Prostate gland (tissue), 2 donors: Measurements from ENCODE around the gene IFITM1. TPM values are rescaled to one million over a fixed set of nuclear protein-coding genes. Genes with fewer than 3 reads are reported as not detected.
"Not testable (repeated sequence)": the region's sequence is repeated elsewhere in the genome, so short reads cannot be mapped to it uniquely, and the experiment has no call there.

ENCODE experiments used
- DNase-seq: peaks from one replicate; pipeline ENCODE4 v3.0.0-alpha.2; 2019; ENCODE audit warnings: low spot score
- H3K27ac ChIP-seq, 2 donors: fragments of 200-600 bp; sonication (generic); 2 replicates each; pipeline ENCODE4 v1.5.1; 2017 to 2019
- H3K27me3 ChIP-seq: fragments of 200-600 bp; sonication (generic); replicated peaks from 2 replicates; pipeline ENCODE4 v1.5.1; 2019; ENCODE audit not compliant: insufficient read depth
- H3K36me3 ChIP-seq, 2 donors: fragments of 200-600 bp; sonication (generic); 1 replicate in 1 of 2; 2 replicates in 1 of 2; pipeline versions ENCODE4 v1.5.1 to v1.8.1; 2017 to 2019
- H3K4me1 ChIP-seq: fragments of 200-600 bp; sonication (generic); replicated peaks from 2 replicates; pipeline ENCODE4 v1.5.1; 2019
- H3K4me3 ChIP-seq, 2 donors: fragments of 200-600 bp; sonication (generic); 2 replicates each; pipeline ENCODE4 v1.5.1; 2017 to 2019
- H3K9me3 ChIP-seq: fragments of 200-600 bp; sonication (generic); 2 replicates; pipeline ENCODE4 v1.5.1; 2017
- POLR2A ChIP-seq: fragments of 450-650 bp; IDR thresholded peaks from one replicate; pipeline ENCODE4 v1.6.1; 2016; ENCODE audit warnings: antibody characterized with exemption, mild to moderate bottlenecking
- POLR2AphosphoS5 ChIP-seq: sonication (generic); formaldehyde crosslinking; IDR thresholded peaks from one replicate; pipeline ENCODE4 v1.6.1; 2017; ENCODE audit warnings: antibody characterized with exemption
- WGBS: methylation state at CpG from one replicate; pipeline ENCODE4 v1.1.5; 2018; 5-methylcytosine and 5-hydroxymethylcytosine counted together
- intact Hi-C: fragments of 100-400 bp; cut with DNase I; formaldehyde crosslinking; loops from one replicate; pipeline ENCODE4 v1.14.2; 2022
- small RNA-seq, 2 donors: library from RNA; depleted of rRNA; stranded (forward); fragments of <200 nt; gene quantifications; one replicate each; pipeline ENCODE3, GENCODE V24; 2016
- total RNA-seq, 2 donors: library from RNA; depleted of rRNA; stranded (reverse); fragments of >200 nt; gene quantifications; one replicate each; pipeline ENCODE4 v1.1.0, GENCODE V29; 2016
- TF ChIP-seq, protein P1 (sequence below), 4 experiments: fragments of 200-600 bp in 2 of 4; fragments of 450-650 bp in 2 of 4; sonication (generic) in 2 of 4; IDR thresholded peaks; 1 replicate in 3 of 4; 2 replicates in 1 of 4; pipeline ENCODE4 v1.5.1; 2016 to 2019; ENCODE audit warnings: antibody characterized with exemption in 4 of 4, mild to moderate bottlenecking in 2 of 4, moderate library complexity in 2 of 4

IFITM1 gene
- total RNA-seq, 2 donors from 2014 or later = 73.9 to 182 TPM

DNA sequence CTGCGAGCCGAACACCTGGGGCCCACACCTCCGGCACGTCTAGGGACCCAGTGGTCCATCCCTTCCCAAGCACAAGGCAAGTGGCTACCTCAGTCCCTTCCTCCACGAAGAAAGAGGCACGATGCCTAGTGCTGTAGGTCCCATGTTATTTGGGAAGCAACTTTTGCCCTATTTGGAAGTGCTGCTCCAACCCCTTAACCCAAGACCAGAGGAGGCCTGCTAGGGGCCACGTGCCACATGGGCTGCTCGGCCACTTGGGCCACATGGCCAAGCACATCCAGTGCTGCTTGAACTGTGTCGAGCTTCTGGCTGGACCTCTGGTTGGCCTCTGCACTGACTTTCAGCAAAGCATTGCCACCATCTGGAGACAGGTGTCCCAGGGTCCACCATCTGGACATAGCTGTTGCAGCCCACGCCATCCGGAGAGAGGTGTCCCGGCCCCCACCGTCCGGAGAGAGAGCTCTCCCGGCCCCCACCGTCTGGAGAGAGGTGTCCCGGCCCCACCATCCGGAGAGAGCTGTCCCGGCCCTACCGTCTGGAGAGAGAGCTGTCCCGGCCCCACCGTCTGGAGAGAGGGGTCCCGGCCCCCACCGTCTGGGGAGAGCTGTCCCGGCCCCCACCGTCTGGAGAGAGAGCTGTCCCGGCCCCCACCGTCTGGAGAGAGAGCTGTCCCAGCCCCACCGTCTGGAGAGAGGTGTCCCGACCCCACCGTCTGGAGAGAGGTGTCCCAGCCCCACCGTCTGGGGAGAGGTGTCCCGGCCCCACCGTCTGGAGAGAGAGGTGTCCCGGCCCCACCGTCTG lies 49.0 kb downstream of the IFITM1 start:
- H3K4me3 ChIP-seq = no peak overlapping the region
- WGBS = 78% methylated on average over 16 of the region's 36 CpGs
- H3K4me1 ChIP-seq = no peaks in the 10 kb centered on the region
- H3K9me3 ChIP-seq = no peaks in the 10 kb centered on the region
- H3K36me3 ChIP-seq = no peaks in the 10 kb centered on the region
- no peak overlapping the region for H3K27ac ChIP-seq
- intact Hi-C loops = no loop called here
- no peak for TF ChIP-seq POLR2AphosphoS5
- no peak for DNase-seq
- H3K27me3 ChIP-seq = no peaks in the 10 kb centered on the region

DNA sequence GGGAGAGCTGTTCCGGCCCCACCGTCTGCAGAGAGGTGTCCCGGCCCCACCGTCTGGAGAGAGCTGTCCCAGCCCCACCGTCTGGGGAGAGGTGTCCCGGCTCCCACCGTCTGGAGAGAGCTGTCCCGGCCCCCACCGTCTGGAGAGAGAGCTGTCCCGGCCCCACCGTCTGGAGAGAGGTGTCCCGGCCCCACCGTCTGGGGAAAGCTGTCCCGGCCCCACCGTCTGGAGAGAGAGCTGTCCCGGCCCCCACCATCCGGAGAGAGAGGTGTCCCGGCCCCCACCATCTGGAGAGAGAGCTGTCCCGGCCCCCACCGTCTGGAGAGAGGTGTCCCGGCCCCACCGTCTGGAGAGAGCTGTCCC lies 49.6 kb downstream of the IFITM1 start:
- H3K4me3 ChIP-seq, DNase-seq, H3K4me1 ChIP-seq, intact Hi-C loops, H3K9me3 ChIP-seq, H3K27ac ChIP-seq, H3K27me3 ChIP-seq, H3K36me3 ChIP-seq: not testable (repeated sequence)
- WGBS = 69% methylated on average over 22 of the region's 22 CpGs

DNA sequence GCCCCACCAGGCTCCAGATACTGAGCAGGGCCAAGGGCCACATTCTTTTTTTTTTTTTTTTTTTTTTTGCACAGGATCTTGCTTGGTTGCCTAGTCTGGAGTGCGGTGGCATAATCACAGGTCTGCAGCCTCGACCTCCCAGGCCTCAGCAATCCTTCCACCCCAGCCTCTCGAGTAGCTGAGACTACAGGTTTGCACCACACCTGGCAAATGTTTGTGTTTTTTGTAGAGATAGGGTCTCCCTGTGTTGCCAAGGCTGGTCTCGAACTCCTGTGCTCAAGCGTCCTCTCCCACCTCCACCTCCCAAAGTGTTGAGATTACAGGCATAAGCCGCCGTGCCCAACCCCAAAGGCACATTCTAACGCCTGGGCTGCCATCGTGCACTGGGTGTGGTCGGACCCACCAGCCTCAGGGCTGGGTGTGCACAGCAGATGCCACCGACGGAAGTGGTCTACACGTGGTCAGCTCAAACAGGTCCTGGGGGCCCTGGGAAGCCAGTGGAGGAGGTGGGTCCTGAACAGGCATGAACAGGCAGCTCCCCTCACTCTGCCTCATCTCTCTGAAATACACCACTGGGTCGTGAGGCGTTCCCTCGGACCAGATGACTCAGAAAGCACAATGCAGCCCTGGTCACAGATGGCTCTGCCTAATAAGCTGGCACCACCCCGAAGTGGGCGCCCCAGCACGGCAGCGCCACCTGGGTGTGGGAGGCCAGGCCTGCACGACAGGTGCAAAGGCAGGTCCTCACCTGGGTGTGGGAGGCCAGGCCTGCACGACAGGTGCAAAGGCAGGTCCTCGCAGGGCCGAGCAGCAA lies 50.3 kb downstream of the IFITM1 start:
- Histone ChIP-seq H3K9me3 (no peaks in the 10 kb centered on the region), H3K4me3 (no peak overlapping the region), H3K27ac (no peak overlapping the region), H3K27me3 (no peaks in the 10 kb centered on the region), H3K36me3 (no peaks in the 10 kb centered on the region), H3K4me1 (no peaks in the 10 kb centered on the region)
- TF ChIP-seq POLR2AphosphoS5 (peak; percentile 18), POLR2A (no peak)
- TF ChIP-seq, protein P1, sequence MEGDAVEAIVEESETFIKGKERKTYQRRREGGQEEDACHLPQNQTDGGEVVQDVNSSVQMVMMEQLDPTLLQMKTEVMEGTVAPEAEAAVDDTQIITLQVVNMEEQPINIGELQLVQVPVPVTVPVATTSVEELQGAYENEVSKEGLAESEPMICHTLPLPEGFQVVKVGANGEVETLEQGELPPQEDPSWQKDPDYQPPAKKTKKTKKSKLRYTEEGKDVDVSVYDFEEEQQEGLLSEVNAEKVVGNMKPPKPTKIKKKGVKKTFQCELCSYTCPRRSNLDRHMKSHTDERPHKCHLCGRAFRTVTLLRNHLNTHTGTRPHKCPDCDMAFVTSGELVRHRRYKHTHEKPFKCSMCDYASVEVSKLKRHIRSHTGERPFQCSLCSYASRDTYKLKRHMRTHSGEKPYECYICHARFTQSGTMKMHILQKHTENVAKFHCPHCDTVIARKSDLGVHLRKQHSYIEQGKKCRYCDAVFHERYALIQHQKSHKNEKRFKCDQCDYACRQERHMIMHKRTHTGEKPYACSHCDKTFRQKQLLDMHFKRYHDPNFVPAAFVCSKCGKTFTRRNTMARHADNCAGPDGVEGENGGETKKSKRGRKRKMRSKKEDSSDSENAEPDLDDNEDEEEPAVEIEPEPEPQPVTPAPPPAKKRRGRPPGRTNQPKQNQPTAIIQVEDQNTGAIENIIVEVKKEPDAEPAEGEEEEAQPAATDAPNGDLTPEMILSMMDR (IDR thresholded peaks at IDR 0.05) = peak in 2 of 4 experiments; percentile 46 to 81
- 55% methylated on average over 24 of the region's 24 CpGs for WGBS
- peak; percentile 43 for DNase-seq
- intact Hi-C loops = no loop called here

Small RNA genes within 50 kb of the gene (small RNA-seq; reads per million reads assigned to genes)
- gene AC136475.6 = 0 reads per million in 2 donors

Other genes with a start within 250 kb of the IFITM1 start
- not detected for gene SCGB1C1, start 121.0 kb upstream of the IFITM1 start, total RNA-seq
- gene BET1L, start 106.6 kb upstream of the IFITM1 start, total RNA-seq = 10 to 100 TPM; 52.1 to 54.8 TPM
- 100 to 1,000 TPM in 1 of 2 donors, 10 to 100 TPM in 1; 82.3 to 114 TPM for gene RIC8A, start 106.3 kb upstream of the IFITM1 start, total RNA-seq
- 10 to 100 TPM; 21.5 to 32.5 TPM for gene SIRT3, start 77.7 kb upstream of the IFITM1 start, total RNA-seq
- gene PSMD13, start 77.1 kb upstream of the IFITM1 start, total RNA-seq = 100 to 1,000 TPM in 1 of 2 donors, 10 to 100 TPM in 1; 87.4 to 129 TPM
- gene NLRP6, start 35.6 kb upstream of the IFITM1 start, total RNA-seq = 1 to 10 TPM in 1 of 2 donors, under 1 TPM in 1; 0.18 to 2.7 TPM
- 10 to 100 TPM; 18.4 to 63.1 TPM for gene PGGHG, start 24.9 kb upstream of the IFITM1 start, total RNA-seq
- gene IFITM5, start 14.5 kb upstream of the IFITM1 start, total RNA-seq = not detected
- gene IFITM2, start 6.2 kb upstream of the IFITM1 start, total RNA-seq = 100 to 1,000 TPM in 1 of 2 donors, 10 to 100 TPM in 1; 96.6 to 149 TPM
- 100 to 1,000 TPM; 123 to 477 TPM for gene IFITM3, start 6.8 kb downstream of the IFITM1 start, total RNA-seq
- 10 to 100 TPM in 1 of 2 donors, 1 to 10 TPM in 1; 5.8 to 14.2 TPM for gene B4GALNT4, start 55.5 kb downstream of the IFITM1 start, total RNA-seq
- gene PKP3, start 80.2 kb downstream of the IFITM1 start, total RNA-seq = 10 to 100 TPM; 58.6 to 88.4 TPM
- 10 to 100 TPM; 40.4 to 75.6 TPM for gene SIGIRR, start 101.0 kb downstream of the IFITM1 start, total RNA-seq
- gene ANO9, start 128.0 kb downstream of the IFITM1 start, total RNA-seq = 1 to 10 TPM; 8.4 to 9.1 TPM
- gene PTDSS2, start 136.2 kb downstream of the IFITM1 start, total RNA-seq = 10 to 100 TPM; 46.3 to 50.3 TPM
- gene RNH1, start 193.2 kb downstream of the IFITM1 start, total RNA-seq = 100 to 1,000 TPM; 221 to 272 TPM
- gene HRAS, start 221.5 kb downstream of the IFITM1 start, total RNA-seq = 10 to 100 TPM; 47.0 to 62.8 TPM
- gene LRRC56, start 223.5 kb downstream of the IFITM1 start, total RNA-seq = 1 to 10 TPM; 1.9 to 9.1 TPM
- gene LMNTD2, start 246.7 kb downstream of the IFITM1 start, total RNA-seq = 10 to 100 TPM in 1 of 2 donors, 1 to 10 TPM in 1; 8.7 to 19.2 TPM
- 100 to 1,000 TPM in 1 of 2 donors, 10 to 100 TPM in 1; 49.4 to 107 TPM for gene RASSF7, start 246.9 kb downstream of the IFITM1 start, total RNA-seq